CD8-positive, alpha-beta memory T cell (primary cell): Measurements from ENCODE around the gene AK9. TPM values are rescaled to one million over a fixed set of nuclear protein-coding genes. Genes with fewer than 3 reads are reported as not detected.
A peak's percentile ranks its signal among the peaks of the same experiment; 100 is the strongest.

ENCODE experiments used
- CTCF ChIA-PET: fragments of 350-600 bp; sonication (Branson Sonifier 250); formaldehyde crosslinking; loops from one replicate; lab custom pipeline; 2021; ENCODE audit warnings: antibody characterized with exemption; lab: Charles Lee
- POLR2A ChIA-PET: fragments of 350-600 bp; sonication (Branson Sonifier 250); formaldehyde crosslinking; loops from one replicate; lab custom pipeline; 2021; ENCODE audit warnings: antibody characterized with exemption; lab: Charles Lee
- DNase-seq, 5 donors: peaks; one replicate each; pipeline versions ENCODE4 v3.0.0 to v3.0.0-alpha.2; 2020 to 2022; ENCODE audit warnings: mixed read lengths in 1 of 5
- H3K27ac ChIP-seq: one replicate; pipeline ENCODE4 v1.7.0; 2013; ENCODE audit warnings: low read depth, mild to moderate bottlenecking, low read length, moderate library complexity
- H3K27me3 ChIP-seq: 2 replicates; pipeline ENCODE4 v1.7.0; 2013; ENCODE audit warnings: low read length, mild to moderate bottlenecking; ENCODE audit not compliant: insufficient read depth, poor library complexity, severe bottlenecking
- H3K36me3 ChIP-seq: 2 replicates; pipeline ENCODE4 v1.7.0; 2013; ENCODE audit warnings: mild to moderate bottlenecking, low read length, moderate library complexity; ENCODE audit not compliant: insufficient read depth
- H3K4me1 ChIP-seq: 2 replicates; pipeline ENCODE4 v1.7.0; 2013; ENCODE audit warnings: mild to moderate bottlenecking, low read length, moderate library complexity; ENCODE audit not compliant: insufficient read depth
- H3K4me3 ChIP-seq: 2 replicates; pipeline ENCODE4 v1.7.0; 2013; ENCODE audit warnings: mild to moderate bottlenecking, low read length
- H3K9me3 ChIP-seq: 2 replicates; pipeline ENCODE4 v1.7.0; 2013; ENCODE audit warnings: mild to moderate bottlenecking, low read length
- H3K27ac Mint-ChIP-seq, 8 donors: one replicate each; pipeline ENCODE4 v1.8.0; 2020 to 2021; ENCODE audit warnings: mixed read lengths in 8 of 8, mild to moderate bottlenecking in 6 of 8, inconsistent platforms in 3 of 8, moderate library complexity in 3 of 8
- H3K27me3 Mint-ChIP-seq, 2 donors: one replicate each; pipeline ENCODE4 v1.8.0; 2020 to 2021; ENCODE audit warnings: mixed read lengths in 2 of 2, mild to moderate bottlenecking in 1 of 2, moderate library complexity in 1 of 2
- H3K36me3 Mint-ChIP-seq, 3 donors: one replicate each; pipeline ENCODE4 v1.8.0; 2020 to 2021; ENCODE audit warnings: mixed read lengths in 3 of 3, inconsistent platforms in 1 of 3, mild to moderate bottlenecking in 1 of 3
- H3K4me1 Mint-ChIP-seq, 3 donors: one replicate each; pipeline ENCODE4 v1.8.0; 2020 to 2021; ENCODE audit warnings: mixed read lengths in 3 of 3, inconsistent platforms in 1 of 3, mild to moderate bottlenecking in 1 of 3
- H3K4me3 Mint-ChIP-seq, 7 donors: one replicate each; pipeline ENCODE4 v1.8.0; 2020 to 2021; ENCODE audit warnings: mixed read lengths in 7 of 7, mild to moderate bottlenecking in 6 of 7, moderate library complexity in 4 of 7, inconsistent platforms in 2 of 7
- H3K9me3 Mint-ChIP-seq, 5 donors: one replicate each; pipeline ENCODE4 v1.8.0; 2020 to 2022; ENCODE audit warnings: mixed read lengths in 5 of 5, mild to moderate bottlenecking in 3 of 5, moderate library complexity in 2 of 5, inconsistent platforms in 1 of 5
- polyA plus RNA-seq: library from polyadenylated mRNA; unstranded; fragments of 300-500 nt; fragmentation: Illumina TruSeq; gene quantifications from one replicate; pipeline ENCODE4 v1.2.3, GENCODE V29; 2021
- total RNA-seq, 2 experiments: library from RNA; stranded (reverse); gene quantifications; one replicate each; pipeline ENCODE4 v1.2.3, GENCODE V29; 2021

Gene AK9
- total and polyA plus RNA-seq, 3 experiments from 2014 or later: 5.1 to 6.8 (median 5.6) TPM

- H3K4me3 ChIP-seq: no peak overlapping the region
- no peaks in the 10 kb centered on the region for H3K27me3 ChIP-seq
- H3K36me3 ChIP-seq: no peaks in the 10 kb centered on the region
- Mint-ChIP-seq H3K9me3 (peaks cover 0 to 8% (median 0%) of the 10 kb centered on the region in 5 donors), H3K4me1 (peaks cover 0 to 4% (median 0%) of the 10 kb centered on the region in 3 donors), H3K27me3 (no peaks in the 10 kb centered on the region), H3K4me3 (no peak overlapping the region), H3K27ac (peak overlapping the region in 1 of 8 donors; percentile 43), H3K36me3 (peaks cover 23 to 42% (median 34%) of the 10 kb centered on the region in 3 donors)
- ChIA-PET CTCF (no interaction called here), POLR2A (no interaction called here)
- no peak overlapping the region for H3K27ac ChIP-seq
- no peak for DNase-seq
- H3K9me3 ChIP-seq: no peaks in the 10 kb centered on the region
- H3K4me1 ChIP-seq: no peaks in the 10 kb centered on the region
These were observed 78.7 kb downstream of the AK9 start for GRCh38 chr6:109612268-109612667.

GRCh38 chr6:109611502-109611901, 79.5 kb downstream of the AK9 start:
- Mint-ChIP-seq H3K36me3 (peaks cover 23 to 43% (median 35%) of the 10 kb centered on the region in 3 donors), H3K4me1 (peaks cover 0 to 4% (median 0%) of the 10 kb centered on the region in 3 donors), H3K9me3 (peaks cover 0 to 8% (median 0%) of the 10 kb centered on the region in 5 donors), H3K27ac (peak overlapping the region in 1 of 8 donors; percentile 59), H3K4me3 (no peak overlapping the region), H3K27me3 (no peaks in the 10 kb centered on the region)
- ChIA-PET POLR2A (no interaction called here), CTCF (no interaction called here)
- no peaks in the 10 kb centered on the region for H3K9me3 ChIP-seq
- DNase-seq: no peak
- no peaks in the 10 kb centered on the region for H3K27me3 ChIP-seq
- H3K27ac ChIP-seq: no peak overlapping the region
- H3K36me3 ChIP-seq: no peaks in the 10 kb centered on the region
- H3K4me1 ChIP-seq: no peaks in the 10 kb centered on the region
- no peak overlapping the region for H3K4me3 ChIP-seq

- H3K4me1 Mint-ChIP-seq: peaks cover 0 to 4% (median 0%) of the 10 kb centered on the region in 3 donors
- Histone ChIP-seq H3K4me1 (no peaks in the 10 kb centered on the region), H3K27me3 (no peaks in the 10 kb centered on the region), H3K9me3 (no peaks in the 10 kb centered on the region), H3K4me3 (no peak overlapping the region), H3K27ac (no peak overlapping the region), H3K36me3 (no peaks in the 10 kb centered on the region)
- peaks cover 0 to 8% (median 3%) of the 10 kb centered on the region in 5 donors for H3K9me3 Mint-ChIP-seq
- ChIA-PET POLR2A (no interaction called here), CTCF (no interaction called here)
- H3K27me3 Mint-ChIP-seq: no peaks in the 10 kb centered on the region
- no peak overlapping the region for H3K27ac Mint-ChIP-seq
- peaks cover 25 to 52% (median 41%) of the 10 kb centered on the region in 3 donors for H3K36me3 Mint-ChIP-seq
- no peak overlapping the region for H3K4me3 Mint-ChIP-seq
- DNase-seq: no peak
These were observed 80.4 kb downstream of the AK9 start for GRCh38 chr6:109610590-109610989.

- Mint-ChIP-seq H3K4me3 (no peak overlapping the region), H3K4me1 (peaks cover 0 to 4% (median 0%) of the 10 kb centered on the region in 3 donors), H3K27ac (no peak overlapping the region), H3K27me3 (no peaks in the 10 kb centered on the region), H3K9me3 (peaks cover 0 to 8% (median 5%) of the 10 kb centered on the region in 5 donors), H3K36me3 (peaks cover 30 to 59% (median 45%) of the 10 kb centered on the region in 3 donors)
- Histone ChIP-seq H3K4me3 (no peak overlapping the region), H3K9me3 (no peaks in the 10 kb centered on the region), H3K36me3 (no peaks in the 10 kb centered on the region), H3K27ac (no peak overlapping the region), H3K4me1 (no peaks in the 10 kb centered on the region), H3K27me3 (no peaks in the 10 kb centered on the region)
- ChIA-PET POLR2A (no interaction called here), CTCF (no interaction called here)
- DNase-seq: no peak
These were observed 81.3 kb downstream of the AK9 start for GRCh38 chr6:109609737-109610136.

- Histone ChIP-seq H3K4me3 (no peak overlapping the region), H3K9me3 (no peaks in the 10 kb centered on the region), H3K4me1 (no peaks in the 10 kb centered on the region), H3K27ac (no peak overlapping the region), H3K27me3 (no peaks in the 10 kb centered on the region), H3K36me3 (no peaks in the 10 kb centered on the region)
- ChIA-PET POLR2A (no interaction called here), CTCF (no interaction called here)
- peaks cover 0 to 4% (median 0%) of the 10 kb centered on the region in 3 donors for H3K4me1 Mint-ChIP-seq
- H3K4me3 Mint-ChIP-seq: no peak overlapping the region
- H3K27me3 Mint-ChIP-seq: no peaks in the 10 kb centered on the region
- no peak for DNase-seq
- H3K9me3 Mint-ChIP-seq: peaks cover 2 to 34% (median 9%) of the 10 kb centered on the region in 5 donors
- H3K36me3 Mint-ChIP-seq: peaks cover 23 to 52% (median 36%) of the 10 kb centered on the region in 3 donors
- no peak overlapping the region for H3K27ac Mint-ChIP-seq
These were observed 84.6 kb downstream of the AK9 start for GRCh38 chr6:109606359-109606758.

GRCh38 chr6:109595998-109596397, 95.0 kb downstream of the AK9 start:
- Mint-ChIP-seq H3K9me3 (peaks cover 12 to 62% (median 50%) of the 10 kb centered on the region in 5 donors), H3K27me3 (no peaks in the 10 kb centered on the region), H3K27ac (no peak overlapping the region), H3K36me3 (peaks cover 9 to 38% (median 10%) of the 10 kb centered on the region in 3 donors), H3K4me3 (no peak overlapping the region), H3K4me1 (peaks cover 0 to 4% (median under 1%) of the 10 kb centered on the region in 3 donors)
- Histone ChIP-seq H3K27me3 (no peaks in the 10 kb centered on the region), H3K4me3 (no peak overlapping the region), H3K4me1 (peaks cover 4% of the 10 kb centered on the region), H3K9me3 (no peaks in the 10 kb centered on the region), H3K27ac (no peak overlapping the region), H3K36me3 (no peaks in the 10 kb centered on the region)
- CTCF ChIA-PET: interaction anchor here (1.1 kb wide), 1 partner anchor 444 kb away, joined by 3 read pairs; no protein-coding TSS in a partner anchor
- DNase-seq: peak in 1 of 5 donors; percentile 5
- POLR2A ChIA-PET: no interaction called here

GRCh38 chr6:109580519-109580918, 110.5 kb downstream of the AK9 start:
- Mint-ChIP-seq H3K27ac (no peak overlapping the region), H3K36me3 (peaks cover 7 to 25% (median 17%) of the 10 kb centered on the region in 3 donors), H3K27me3 (no peaks in the 10 kb centered on the region), H3K4me1 (no peaks in the 10 kb centered on the region), H3K9me3 (peaks cover 0 to 2% (median 0%) of the 10 kb centered on the region in 5 donors), H3K4me3 (no peak overlapping the region)
- Histone ChIP-seq H3K9me3 (no peaks in the 10 kb centered on the region), H3K27me3 (no peaks in the 10 kb centered on the region), H3K4me1 (no peaks in the 10 kb centered on the region), H3K27ac (no peak overlapping the region), H3K4me3 (no peak overlapping the region), H3K36me3 (no peaks in the 10 kb centered on the region)
- DNase-seq: no peak
- POLR2A ChIA-PET: no interaction called here
- CTCF ChIA-PET: no interaction called here

GRCh38 chr6:109579361-109579760, 111.6 kb downstream of the AK9 start:
- H3K4me1 Mint-ChIP-seq: no peaks in the 10 kb centered on the region

More at GRCh38 chr6:109579361-109579760, 111.6 kb downstream of the AK9 start:
- ChIA-PET POLR2A (no interaction called here), CTCF (no interaction called here)
- no peaks in the 10 kb centered on the region for H3K4me1 ChIP-seq
- H3K27me3 ChIP-seq: no peaks in the 10 kb centered on the region
- no peak overlapping the region for H3K27ac Mint-ChIP-seq
- H3K9me3 Mint-ChIP-seq: peaks cover 0 to 2% (median 0%) of the 10 kb centered on the region in 5 donors
- no peak overlapping the region for H3K4me3 Mint-ChIP-seq
- no peaks in the 10 kb centered on the region for H3K36me3 ChIP-seq
- H3K27me3 Mint-ChIP-seq: no peaks in the 10 kb centered on the region
- no peak for DNase-seq
- no peaks in the 10 kb centered on the region for H3K9me3 ChIP-seq
- no peak overlapping the region for H3K4me3 ChIP-seq
- H3K36me3 Mint-ChIP-seq: peaks cover 7 to 25% (median 17%) of the 10 kb centered on the region in 3 donors
- no peak overlapping the region for H3K27ac ChIP-seq
